HepG2 (cell line): ENCODE results near the gene ITIH3. TPM values are rescaled to one million over a fixed set of nuclear protein-coding genes. Genes with fewer than 3 reads are reported as not detected.

Source experiments
- BCL6 ChIP-seq: IDR thresholded peaks from 2 replicates; pipeline ENCODE4 v1.6.1; 2016; ENCODE audit warnings: missing genetic modification reagents, missing compliant biosample characterization
- BRCA1 ChIP-seq: sonication (generic); formaldehyde crosslinking; IDR thresholded peaks from 2 replicates; pipeline ENCODE4 v1.4.0; 2020; ENCODE audit warnings: missing genetic modification reagents
- CBX1 ChIP-seq: IDR thresholded peaks from one replicate; pipeline ENCODE4 v1.6.1; 2016; ENCODE audit warnings: antibody characterized with exemption, low read depth
- KLF6 ChIP-seq: IDR thresholded peaks from 2 replicates; pipeline ENCODE4 v1.8.0; 2016; ENCODE audit warnings: missing biosample characterization, missing genetic modification reagents
- MXD4 ChIP-seq: IDR thresholded peaks from 2 replicates; pipeline ENCODE4 v1.6.1; 2016; ENCODE audit warnings: mild to moderate bottlenecking, missing biosample characterization, missing genetic modification reagents
- NR2C2 ChIP-seq: sonication (generic); formaldehyde crosslinking; IDR thresholded peaks from 2 replicates; pipeline ENCODE4 v1.4.0; 2020; ENCODE audit warnings: missing genetic modification reagents, mild to moderate bottlenecking, moderate library complexity, borderline replicate concordance
- POLR2AphosphoS2 ChIP-seq: IDR thresholded peaks from 2 replicates; pipeline ENCODE4 v1.6.1; 2011; ENCODE audit warnings: low read depth, low read length, improper control_type of control experiment
- RCOR2 ChIP-seq: IDR thresholded peaks from 2 replicates; pipeline ENCODE4 v1.6.1; 2016; ENCODE audit warnings: missing biosample characterization, missing genetic modification reagents
- RORA ChIP-seq: sonication (generic); formaldehyde crosslinking; IDR thresholded peaks from 2 replicates; pipeline ENCODE4 v1.5.0; 2020; ENCODE audit warnings: mild to moderate bottlenecking, missing genetic modification reagents, moderate library complexity
- SALL1 ChIP-seq: sonication (generic); formaldehyde crosslinking; IDR thresholded peaks from 2 replicates; pipeline ENCODE4 v1.8.0; 2022; ENCODE audit warnings: mild to moderate bottlenecking, missing genetic modification reagents
- SRSF1 ChIP-seq: fragments of 200-400 bp; formaldehyde crosslinking; optimal IDR thresholded peaks from 2 replicates; pipeline ENCODE3; 2017; ENCODE audit warnings: mild to moderate bottlenecking, low read depth, low read length, moderate library complexity
- STAT5B ChIP-seq: sonication (generic); formaldehyde crosslinking; IDR thresholded peaks from 2 replicates; pipeline ENCODE4 v1.4.0; 2020; ENCODE audit warnings: missing genetic modification reagents
- TCF7L2 ChIP-seq: IDR thresholded peaks from 2 replicates; pipeline ENCODE4 v1.6.1; 2011; ENCODE audit warnings: mild to moderate bottlenecking, low read depth, low read length, moderate library complexity
- ZNF230 ChIP-seq: sonication (generic); formaldehyde crosslinking; IDR thresholded peaks from 2 replicates; pipeline ENCODE4 v1.4.0; 2020; ENCODE audit warnings: mild to moderate bottlenecking, missing genetic modification reagents
- ZNF232 ChIP-seq: sonication (generic); formaldehyde crosslinking; IDR thresholded peaks from 2 replicates; pipeline ENCODE4 v1.4.0; 2020; ENCODE audit warnings: missing genetic modification reagents, borderline replicate concordance
- ZNF251 ChIP-seq: sonication (generic); formaldehyde crosslinking; IDR thresholded peaks from 2 replicates; pipeline ENCODE4 v1.9.0; 2021; ENCODE audit warnings: mild to moderate bottlenecking, missing genetic modification reagents
- ZNF510 ChIP-seq: sonication (generic); formaldehyde crosslinking; IDR thresholded peaks from 2 replicates; pipeline ENCODE4 v1.4.0; 2020; ENCODE audit warnings: low read depth, mild to moderate bottlenecking, missing genetic modification reagents
- ZNF598 ChIP-seq: sonication (generic); formaldehyde crosslinking; IDR thresholded peaks from 2 replicates; pipeline ENCODE4 v1.5.1; 2020; ENCODE audit warnings: mild to moderate bottlenecking, missing genetic modification reagents, borderline replicate concordance
- ZNF616 ChIP-seq: sonication (generic); formaldehyde crosslinking; IDR thresholded peaks from 2 replicates; pipeline ENCODE4 v1.5.0; 2020; ENCODE audit warnings: low read depth, mild to moderate bottlenecking, missing genetic modification reagents
- ZNF660 ChIP-seq: sonication (generic); formaldehyde crosslinking; IDR thresholded peaks from 2 replicates; pipeline ENCODE4 v1.5.1; 2020; ENCODE audit warnings: mild to moderate bottlenecking, low read depth, missing genetic modification reagents, borderline replicate concordance
- ZNF879 ChIP-seq: sonication (generic); formaldehyde crosslinking; IDR thresholded peaks from 2 replicates; pipeline ENCODE4 v1.8.1; 2023; ENCODE audit warnings: missing genetic modification reagents
- polyA plus RNA-seq, 8 experiments: library from polyadenylated mRNA; depleted of rRNA in 3 of 8; stranded (reverse) in 7 of 8; unstranded in 1 of 8; fragments of >200 nt; fragmentation: Illumina TruSeq in 4 of 8; extraction: Trizol in 4 of 8; gene quantifications; 2 replicates each; pipeline versions ENCODE4 v1.2.1 to v1.2.3, GENCODE V29; 2011 to 2016; ENCODE audit warnings: low read depth in 4 of 8, missing spikeins in 1 of 8, mixed read lengths in 1 of 8; ENCODE audit not compliant: insufficient read depth in 1 of 8
- total RNA-seq, 5 experiments: library from RNA; depleted of rRNA; stranded (reverse); fragments of >200 nt; fragmentation: Illumina TruSeq; extraction: Trizol; gene quantifications; 2 replicates each; pipeline ENCODE4 v1.2.3, GENCODE V29; 2016; ENCODE audit warnings: low read depth in 1 of 5
- TF ChIP-seq, protein P1 (sequence below): sonication (generic); formaldehyde crosslinking; IDR thresholded peaks from 2 replicates; pipeline ENCODE4 v1.8.0; 2022; ENCODE audit warnings: missing genetic modification reagents, low read depth, mild to moderate bottlenecking, borderline replicate concordance
- TF ChIP-seq, protein P2 (sequence below): sonication (generic); formaldehyde crosslinking; IDR thresholded peaks from 2 replicates; pipeline ENCODE4 v1.9.0; 2021; ENCODE audit warnings: missing genetic modification reagents, borderline replicate concordance
- TF ChIP-seq, protein P3 (sequence below): sonication (generic); formaldehyde crosslinking; IDR thresholded peaks from 2 replicates; pipeline ENCODE4 v1.4.0; 2020; ENCODE audit warnings: mild to moderate bottlenecking, missing genetic modification reagents
- TF ChIP-seq, protein P4 (sequence below): conservative IDR thresholded peaks from 2 replicates; pipeline ENCODE4 v1.6.1; 2018; ENCODE audit warnings: missing genetic modification reagents

Gene ITIH3
- total and polyA plus RNA-seq, 2 of the 13 experiments (the other 11 are each of a cell fraction or from before 2014, with no cell fraction given), result 105 to 632 TPM

DNA sequence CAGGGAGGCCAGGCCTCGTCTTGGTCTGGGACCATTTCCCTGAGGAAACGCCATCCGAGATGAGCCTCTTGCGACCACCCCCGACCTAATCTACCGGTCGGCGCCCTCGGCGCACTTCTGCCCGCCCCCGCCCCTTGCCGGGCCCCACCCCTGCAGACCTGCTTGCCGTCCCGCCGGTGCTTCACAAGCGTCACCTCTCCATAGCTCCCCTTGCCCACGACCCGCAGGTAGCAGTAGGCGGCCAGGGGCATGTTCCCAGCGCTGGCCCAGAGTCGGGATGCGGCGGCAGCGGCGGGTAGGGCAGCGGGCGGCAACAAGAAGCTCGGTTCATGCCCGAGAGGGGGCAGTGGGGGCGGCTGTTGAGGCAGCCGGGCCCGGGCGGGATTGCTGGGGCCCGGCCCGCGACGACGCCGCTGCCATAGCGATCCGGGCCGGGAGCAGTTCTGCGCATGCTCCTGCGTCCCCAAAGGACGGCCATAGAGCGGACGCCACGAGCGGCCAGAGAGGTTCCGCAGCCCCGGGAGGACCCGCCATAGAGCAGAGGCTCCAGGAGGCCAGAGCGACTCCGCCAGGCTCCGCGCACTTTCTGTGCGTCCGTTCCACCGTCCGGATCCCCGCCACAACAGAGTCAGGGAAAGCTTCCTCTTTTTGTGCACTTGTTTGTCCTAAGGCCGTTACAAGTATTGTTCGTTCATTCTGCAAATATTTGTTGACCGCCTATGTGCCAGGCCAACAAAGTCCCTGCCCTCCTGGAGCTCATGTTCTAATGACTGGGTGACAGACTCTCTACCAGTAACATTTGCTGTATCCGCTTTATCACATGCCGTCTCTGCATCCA is 23.9 kb upstream of the ITIH3 start, which contains the start of gene NEK4 (continued):
- 0 out of 2 replicates have a peak, but pooled peaks have one; percentile 74 for TF ChIP-seq ZNF879 (CRISPR knock-in tag)
- TF ChIP-seq ZNF232, result 0 out of 2 replicates have a peak, but pooled peaks have one; percentile 40
- TF ChIP-seq STAT5B, result no peak
- TF ChIP-seq, protein P1, sequence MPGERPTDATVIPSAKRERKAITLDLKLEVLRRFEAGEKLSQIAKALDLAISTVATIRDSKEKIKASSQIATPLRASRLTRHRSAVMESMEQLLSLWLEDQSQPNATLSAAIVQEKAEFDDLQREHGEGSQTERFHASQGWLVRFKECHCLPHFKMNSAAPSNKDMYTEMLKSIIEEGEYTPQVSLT (CRISPR knock-in tag), result no peak
- peak; percentile 63; the same call in 1 of the 2 replicates for TF ChIP-seq ZNF230 (CRISPR knock-in tag)
- no peak for TF ChIP-seq TCF7L2
- TF ChIP-seq SRSF1, result peak; percentile 31
- no peak for TF ChIP-seq CBX1
- TF ChIP-seq SALL1, result peak; percentile 82
- no peak for TF ChIP-seq RORA (CRISPR knock-in tag)
- no peak; the same call in none of the 2 replicates for TF ChIP-seq BCL6 (CRISPR knock-in tag)
- no peak for TF ChIP-seq RCOR2 (CRISPR knock-in tag)
- TF ChIP-seq BRCA1 (CRISPR knock-in tag), result no peak
- TF ChIP-seq, protein P2, sequence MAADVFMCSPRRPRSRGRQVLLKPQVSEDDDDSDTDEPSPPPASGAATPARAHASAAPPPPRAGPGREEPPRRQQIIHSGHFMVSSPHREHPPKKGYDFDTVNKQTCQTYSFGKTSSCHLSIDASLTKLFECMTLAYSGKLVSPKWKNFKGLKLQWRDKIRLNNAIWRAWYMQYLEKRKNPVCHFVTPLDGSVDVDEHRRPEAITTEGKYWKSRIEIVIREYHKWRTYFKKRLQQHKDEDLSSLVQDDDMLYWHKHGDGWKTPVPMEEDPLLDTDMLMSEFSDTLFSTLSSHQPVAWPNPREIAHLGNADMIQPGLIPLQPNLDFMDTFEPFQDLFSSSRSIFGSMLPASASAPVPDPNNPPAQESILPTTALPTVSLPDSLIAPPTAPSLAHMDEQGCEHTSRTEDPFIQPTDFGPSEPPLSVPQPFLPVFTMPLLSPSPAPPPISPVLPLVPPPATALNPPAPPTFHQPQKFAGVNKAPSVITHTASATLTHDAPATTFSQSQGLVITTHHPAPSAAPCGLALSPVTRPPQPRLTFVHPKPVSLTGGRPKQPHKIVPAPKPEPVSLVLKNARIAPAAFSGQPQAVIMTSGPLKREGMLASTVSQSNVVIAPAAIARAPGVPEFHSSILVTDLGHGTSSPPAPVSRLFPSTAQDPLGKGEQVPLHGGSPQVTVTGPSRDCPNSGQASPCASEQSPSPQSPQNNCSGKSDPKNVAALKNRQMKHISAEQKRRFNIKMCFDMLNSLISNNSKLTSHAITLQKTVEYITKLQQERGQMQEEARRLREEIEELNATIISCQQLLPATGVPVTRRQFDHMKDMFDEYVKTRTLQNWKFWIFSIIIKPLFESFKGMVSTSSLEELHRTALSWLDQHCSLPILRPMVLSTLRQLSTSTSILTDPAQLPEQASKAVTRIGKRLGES (CRISPR knock-in tag), result no peak
- no peak for TF ChIP-seq ZNF660
- peak; percentile 80 for TF ChIP-seq ZNF598 (CRISPR knock-in tag)
- TF ChIP-seq, protein P3, sequence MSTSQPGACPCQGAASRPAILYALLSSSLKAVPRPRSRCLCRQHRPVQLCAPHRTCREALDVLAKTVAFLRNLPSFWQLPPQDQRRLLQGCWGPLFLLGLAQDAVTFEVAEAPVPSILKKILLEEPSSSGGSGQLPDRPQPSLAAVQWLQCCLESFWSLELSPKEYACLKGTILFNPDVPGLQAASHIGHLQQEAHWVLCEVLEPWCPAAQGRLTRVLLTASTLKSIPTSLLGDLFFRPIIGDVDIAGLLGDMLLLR (CRISPR knock-in tag), result 0 out of 2 replicates have a peak, but pooled peaks have one; percentile 29
- peak; percentile 41; the same call in 1 of the 2 replicates for TF ChIP-seq NR2C2 (CRISPR knock-in tag)
- TF ChIP-seq ZNF616 (CRISPR knock-in tag), result no peak
- no peak for TF ChIP-seq ZNF251
- TF ChIP-seq POLR2AphosphoS2, result no peak
- TF ChIP-seq MXD4 (CRISPR knock-in tag), result peak; percentile 37; the same call in 1 of the 2 replicates
- no peak for TF ChIP-seq ZNF510 (CRISPR knock-in tag)
- TF ChIP-seq, protein P4, sequence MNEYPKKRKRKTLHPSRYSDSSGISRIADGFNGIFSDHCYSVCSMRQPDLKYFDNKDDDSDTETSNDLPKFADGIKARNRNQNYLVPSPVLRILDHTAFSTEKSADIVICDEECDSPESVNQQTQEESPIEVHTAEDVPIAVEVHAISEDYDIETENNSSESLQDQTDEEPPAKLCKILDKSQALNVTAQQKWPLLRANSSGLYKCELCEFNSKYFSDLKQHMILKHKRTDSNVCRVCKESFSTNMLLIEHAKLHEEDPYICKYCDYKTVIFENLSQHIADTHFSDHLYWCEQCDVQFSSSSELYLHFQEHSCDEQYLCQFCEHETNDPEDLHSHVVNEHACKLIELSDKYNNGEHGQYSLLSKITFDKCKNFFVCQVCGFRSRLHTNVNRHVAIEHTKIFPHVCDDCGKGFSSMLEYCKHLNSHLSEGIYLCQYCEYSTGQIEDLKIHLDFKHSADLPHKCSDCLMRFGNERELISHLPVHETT (CRISPR knock-in tag), result peak; percentile 74; the same call in 1 of the 2 replicates
- TF ChIP-seq KLF6 (CRISPR knock-in tag), result no peak
